ENCODE data around the gene ACKR3.

The ACKR3 gene

DNA sequence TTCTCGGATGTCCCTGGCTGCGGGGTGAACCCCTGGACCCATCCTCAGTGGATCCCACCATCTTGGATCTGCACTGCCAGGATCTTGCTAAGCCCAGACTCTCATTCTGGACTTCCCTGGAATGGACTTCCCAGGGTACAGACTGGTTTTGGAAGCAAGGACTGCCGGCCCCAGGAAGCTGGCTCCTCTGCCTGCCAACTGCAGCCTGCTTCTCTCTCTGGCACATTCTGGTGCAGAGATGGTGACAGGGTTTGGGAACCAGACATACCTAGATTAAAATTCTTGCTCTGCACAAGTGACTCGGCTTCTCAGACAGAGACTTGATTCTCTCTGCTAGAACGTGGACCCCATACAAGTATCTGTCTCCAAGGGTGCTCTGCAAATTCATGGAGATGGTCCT lies 29.4 kb downstream of the ACKR3 start:
- DNase-seq (ENCODE audit: low read depth, low spot score) = no peak
- Histone ChIP-seq H3K27me3 (ENCODE audit: control insufficient read depth, insufficient read depth, low read length) (no peaks in the 10 kb centered on the region), H3K27ac (ENCODE audit: low read length) (no peak overlapping the region), H3K9me3 (ENCODE audit: control insufficient read depth, insufficient read depth, low read length) (no peaks in the 10 kb centered on the region), H3K4me3 (ENCODE audit: low read length) (no peak overlapping the region), H3K36me3 (ENCODE audit: control insufficient read depth, insufficient read depth, low read length) (no peaks in the 10 kb centered on the region), H3K4me1 (ENCODE audit: control insufficient read depth, insufficient read depth, low read length) (no peaks in the 10 kb centered on the region)
- no CpG with 5 or more reads among the region's 5 CpGs for WGBS (ENCODE audit: insufficient coverage, insufficient read length)

DNA sequence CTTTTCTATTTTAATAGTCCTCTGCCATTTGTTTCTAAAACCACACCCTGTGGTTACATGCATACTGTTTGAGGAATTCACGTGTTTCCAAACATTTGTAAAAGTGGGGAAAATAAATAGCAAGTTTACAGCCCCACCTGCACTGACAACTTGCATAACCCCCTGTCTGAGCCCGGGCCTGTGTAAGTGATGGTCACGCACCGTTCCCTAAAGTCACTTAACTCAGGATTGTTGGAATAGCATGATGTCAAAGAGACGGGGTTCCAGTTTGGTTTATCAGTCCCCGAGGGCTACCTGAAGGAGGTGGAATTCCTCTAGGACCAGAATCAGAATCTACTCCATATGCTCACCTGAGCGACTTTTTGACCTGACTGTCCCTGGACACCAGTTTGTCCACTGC lies 30.5 kb downstream of the ACKR3 start:
- no peak overlapping the region for H3K27ac ChIP-seq (ENCODE audit: low read length)
- no peaks in the 10 kb centered on the region for H3K9me3 ChIP-seq (ENCODE audit: control insufficient read depth, insufficient read depth, low read length)
- no peaks in the 10 kb centered on the region; the same call in 1 of the 2 replicates for H3K27me3 ChIP-seq (ENCODE audit: control insufficient read depth, insufficient read depth, low read length)
- no peak overlapping the region for H3K4me3 ChIP-seq (ENCODE audit: low read length)
- WGBS (ENCODE audit: insufficient coverage, insufficient read length) = no CpG with 5 or more reads among the region's 7 CpGs
- DNase-seq (ENCODE audit: low read depth, low spot score) = no peak
- no peaks in the 10 kb centered on the region for H3K36me3 ChIP-seq (ENCODE audit: control insufficient read depth, insufficient read depth, low read length)
- H3K4me1 ChIP-seq (ENCODE audit: control insufficient read depth, insufficient read depth, low read length) = no peaks in the 10 kb centered on the region

GRCh38 chr2:236600892-236601291 lies 31.3 kb downstream of the ACKR3 start:
- Histone ChIP-seq H3K4me3 (ENCODE audit: low read length) (no peak overlapping the region), H3K36me3 (ENCODE audit: control insufficient read depth, insufficient read depth, low read length) (no peaks in the 10 kb centered on the region), H3K4me1 (ENCODE audit: control insufficient read depth, insufficient read depth, low read length) (no peaks in the 10 kb centered on the region), H3K27ac (ENCODE audit: low read length) (no peak overlapping the region), H3K9me3 (ENCODE audit: control insufficient read depth, insufficient read depth, low read length) (no peaks in the 10 kb centered on the region), H3K27me3 (ENCODE audit: control insufficient read depth, insufficient read depth, low read length) (no peaks in the 10 kb centered on the region; the same call in 1 of the 2 replicates)
- WGBS (ENCODE audit: insufficient coverage, insufficient read length) = no CpG with 5 or more reads among the region's 9 CpGs
- DNase-seq (ENCODE audit: low read depth, low spot score) = no peak

GRCh38 chr2:236601316-236602202 lies 31.9 kb downstream of the ACKR3 start:
- H3K9me3 ChIP-seq (ENCODE audit: control insufficient read depth, insufficient read depth, low read length) = no peaks in the 10 kb centered on the region
- H3K27me3 ChIP-seq (ENCODE audit: control insufficient read depth, insufficient read depth, low read length) = no peaks in the 10 kb centered on the region; the same call in 1 of the 2 replicates
- DNase-seq (ENCODE audit: low read depth, low spot score) = no peak
- H3K4me3 ChIP-seq (ENCODE audit: low read length) = no peak overlapping the region
- no peaks in the 10 kb centered on the region for H3K4me1 ChIP-seq (ENCODE audit: control insufficient read depth, insufficient read depth, low read length)
- H3K36me3 ChIP-seq (ENCODE audit: control insufficient read depth, insufficient read depth, low read length) = no peaks in the 10 kb centered on the region
- H3K27ac ChIP-seq (ENCODE audit: low read length) = no peak overlapping the region
- no CpG with 5 or more reads among the region's 13 CpGs for WGBS (ENCODE audit: insufficient coverage, insufficient read length)

DNA sequence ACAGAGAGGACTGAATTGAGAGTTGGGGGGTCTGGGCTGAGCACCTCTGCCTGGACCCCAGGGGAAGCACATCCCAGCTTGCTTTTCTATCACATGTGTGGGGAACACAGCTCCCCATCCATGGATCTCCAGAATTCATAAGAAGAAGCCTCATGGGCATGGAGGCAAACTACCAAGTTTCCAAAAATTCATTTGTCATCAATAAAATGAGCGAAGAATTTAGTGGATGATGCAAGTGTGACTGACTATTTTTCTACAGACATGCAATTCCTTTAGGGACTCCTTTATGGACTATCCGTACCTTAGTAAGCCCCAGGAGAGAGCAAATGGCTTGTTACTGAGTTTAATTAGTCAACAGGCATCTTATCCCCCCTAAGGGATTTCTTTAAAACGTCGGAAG lies 33.1 kb downstream of the ACKR3 start:
- H3K4me1 ChIP-seq (ENCODE audit: control insufficient read depth, insufficient read depth, low read length) = no peaks in the 10 kb centered on the region
- H3K36me3 ChIP-seq (ENCODE audit: control insufficient read depth, insufficient read depth, low read length) = no peaks in the 10 kb centered on the region
- no peak overlapping the region for H3K4me3 ChIP-seq (ENCODE audit: low read length)
- no peaks in the 10 kb centered on the region for H3K9me3 ChIP-seq (ENCODE audit: control insufficient read depth, insufficient read depth, low read length)
- H3K27me3 ChIP-seq (ENCODE audit: control insufficient read depth, insufficient read depth, low read length) = no peaks in the 10 kb centered on the region; the same call in 1 of the 2 replicates
- DNase-seq (ENCODE audit: low read depth, low spot score) = no peak
- WGBS (ENCODE audit: insufficient coverage, insufficient read length) = no CpG with 5 or more reads among the region's 4 CpGs
- no peak overlapping the region for H3K27ac ChIP-seq (ENCODE audit: low read length)

DNA sequence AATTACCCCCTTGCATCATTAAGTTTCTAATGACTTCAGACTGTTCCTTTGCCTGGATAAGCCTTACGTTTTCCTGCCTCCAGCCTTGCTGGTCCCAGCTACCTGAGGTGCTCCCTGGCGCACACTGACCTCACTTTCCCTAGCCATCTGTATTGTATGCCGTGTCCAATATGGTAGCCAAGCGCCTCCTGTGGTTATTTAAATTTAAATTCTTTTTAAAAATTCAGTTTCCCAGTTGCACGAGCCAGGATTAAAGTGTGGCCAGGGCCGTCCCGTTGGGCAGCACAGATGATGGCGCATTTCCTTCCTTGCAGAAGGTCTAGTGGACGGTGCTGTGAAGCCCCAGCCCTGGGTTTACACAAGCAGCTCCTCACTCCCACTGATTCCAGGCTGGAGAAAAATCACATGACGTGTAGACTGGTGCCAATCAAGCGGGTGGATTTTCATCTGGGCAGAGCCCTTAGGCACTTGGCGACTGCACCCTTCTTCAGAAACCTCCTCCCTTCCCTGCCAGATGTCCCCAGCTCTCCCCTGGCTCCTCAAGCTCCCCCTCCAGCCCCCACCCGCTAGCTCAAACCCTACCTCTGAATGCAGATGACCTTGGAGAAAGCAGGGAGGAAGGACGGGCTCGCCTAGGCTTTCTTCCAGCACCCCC lies 33.9 kb downstream of the ACKR3 start:
- peaks cover 1% of the 10 kb centered on the region; the same call in 1 of the 2 replicates for H3K4me1 ChIP-seq (ENCODE audit: control insufficient read depth, insufficient read depth, low read length)
- H3K4me3 ChIP-seq (ENCODE audit: low read length) = no peak overlapping the region
- H3K36me3 ChIP-seq (ENCODE audit: control insufficient read depth, insufficient read depth, low read length) = no peaks in the 10 kb centered on the region
- H3K27me3 ChIP-seq (ENCODE audit: control insufficient read depth, insufficient read depth, low read length) = no peaks in the 10 kb centered on the region; the same call in 1 of the 2 replicates
- no CpG with 5 or more reads among the region's 15 CpGs for WGBS (ENCODE audit: insufficient coverage, insufficient read length)
- DNase-seq (ENCODE audit: low read depth, low spot score) = no peak
- no peaks in the 10 kb centered on the region for H3K9me3 ChIP-seq (ENCODE audit: control insufficient read depth, insufficient read depth, low read length)
- H3K27ac ChIP-seq (ENCODE audit: low read length) = no peak overlapping the region

GRCh38 chr2:236604575-236605344 lies 35.1 kb downstream of the ACKR3 start:
- H3K9me3 ChIP-seq (ENCODE audit: control insufficient read depth, insufficient read depth, low read length) = no peaks in the 10 kb centered on the region
- H3K4me1 ChIP-seq (ENCODE audit: control insufficient read depth, insufficient read depth, low read length) = peaks cover 1% of the 10 kb centered on the region; the same call in 1 of the 2 replicates
- no peak overlapping the region for H3K4me3 ChIP-seq (ENCODE audit: low read length)
- no peak overlapping the region for H3K27ac ChIP-seq (ENCODE audit: low read length)
- no peak for DNase-seq (ENCODE audit: low read depth, low spot score)
- no CpG with 5 or more reads among the region's 20 CpGs for WGBS (ENCODE audit: insufficient coverage, insufficient read length)
- H3K36me3 ChIP-seq (ENCODE audit: control insufficient read depth, insufficient read depth, low read length) = no peaks in the 10 kb centered on the region
- no peaks in the 10 kb centered on the region; the same call in 1 of the 2 replicates for H3K27me3 ChIP-seq (ENCODE audit: control insufficient read depth, insufficient read depth, low read length)

DNA sequence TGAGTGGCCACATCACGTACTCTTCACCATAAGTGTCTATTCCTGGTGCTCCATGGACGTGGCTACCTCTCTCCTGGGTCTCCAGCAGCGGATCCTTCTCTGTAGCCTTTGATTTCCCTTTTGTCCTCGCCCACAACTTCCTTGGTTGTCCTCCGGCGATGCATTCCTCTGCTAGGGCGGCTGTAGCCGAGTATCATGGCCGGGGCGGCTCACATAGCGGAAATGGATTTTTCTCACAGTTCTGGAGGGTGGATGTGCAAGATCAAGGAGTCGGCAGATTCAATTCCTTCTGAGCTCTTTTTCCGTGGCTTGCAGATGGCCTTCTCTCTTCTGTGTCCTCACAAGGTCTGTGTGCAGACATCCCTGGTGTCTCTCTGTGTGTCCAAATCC lies 35.7 kb downstream of the ACKR3 start:
- Histone ChIP-seq H3K4me1 (ENCODE audit: control insufficient read depth, insufficient read depth, low read length) (peaks cover 1% of the 10 kb centered on the region; the same call in 1 of the 2 replicates), H3K9me3 (ENCODE audit: control insufficient read depth, insufficient read depth, low read length) (no peaks in the 10 kb centered on the region), H3K36me3 (ENCODE audit: control insufficient read depth, insufficient read depth, low read length) (no peaks in the 10 kb centered on the region), H3K27ac (ENCODE audit: low read length) (no peak overlapping the region), H3K4me3 (ENCODE audit: low read length) (no peak overlapping the region), H3K27me3 (ENCODE audit: control insufficient read depth, insufficient read depth, low read length) (no peaks in the 10 kb centered on the region; the same call in 1 of the 2 replicates)
- WGBS (ENCODE audit: insufficient coverage, insufficient read length) = no CpG with 5 or more reads among the region's 13 CpGs
- no peak for DNase-seq (ENCODE audit: low read depth, low spot score)

- WGBS (ENCODE audit: insufficient coverage, insufficient read length) = no CpG with 5 or more reads among the region's 10 CpGs
- H3K36me3 ChIP-seq (ENCODE audit: control insufficient read depth, insufficient read depth, low read length) = no peaks in the 10 kb centered on the region
- no peak overlapping the region for H3K27ac ChIP-seq (ENCODE audit: low read length)
- no peaks in the 10 kb centered on the region; the same call in 1 of the 2 replicates for H3K27me3 ChIP-seq (ENCODE audit: control insufficient read depth, insufficient read depth, low read length)
- H3K4me3 ChIP-seq (ENCODE audit: low read length) = no peak overlapping the region
- peaks cover 1% of the 10 kb centered on the region; the same call in 1 of the 2 replicates for H3K4me1 ChIP-seq (ENCODE audit: control insufficient read depth, insufficient read depth, low read length)
- H3K9me3 ChIP-seq (ENCODE audit: control insufficient read depth, insufficient read depth, low read length) = no peaks in the 10 kb centered on the region
- DNase-seq (ENCODE audit: low read depth, low spot score) = no peak
These were observed 36.4 kb downstream of the ACKR3 start for GRCh38 chr2:236606023-236606422.
